ENCODE measurements around the gene SLC22A14. TPM values are rescaled to one million over a fixed set of nuclear protein-coding genes. Genes with fewer than 3 reads are reported as not detected.
A peak's percentile ranks its signal among the peaks of the same experiment; 100 is the strongest.
"Not testable (repeated sequence)": the region's sequence is repeated elsewhere in the genome, so short reads cannot be mapped to it uniquely, and the experiment has no call there.

The SLC22A14 gene, protein sequence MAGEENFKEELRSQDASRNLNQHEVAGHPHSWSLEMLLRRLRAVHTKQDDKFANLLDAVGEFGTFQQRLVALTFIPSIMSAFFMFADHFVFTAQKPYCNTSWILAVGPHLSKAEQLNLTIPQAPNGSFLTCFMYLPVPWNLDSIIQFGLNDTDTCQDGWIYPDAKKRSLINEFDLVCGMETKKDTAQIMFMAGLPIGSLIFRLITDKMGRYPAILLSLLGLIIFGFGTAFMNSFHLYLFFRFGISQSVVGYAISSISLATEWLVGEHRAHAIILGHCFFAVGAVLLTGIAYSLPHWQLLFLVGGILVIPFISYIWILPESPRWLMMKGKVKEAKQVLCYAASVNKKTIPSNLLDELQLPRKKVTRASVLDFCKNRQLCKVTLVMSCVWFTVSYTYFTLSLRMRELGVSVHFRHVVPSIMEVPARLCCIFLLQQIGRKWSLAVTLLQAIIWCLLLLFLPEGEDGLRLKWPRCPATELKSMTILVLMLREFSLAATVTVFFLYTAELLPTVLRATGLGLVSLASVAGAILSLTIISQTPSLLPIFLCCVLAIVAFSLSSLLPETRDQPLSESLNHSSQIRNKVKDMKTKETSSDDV
- total RNA-seq = not detected in 2 replicates

DNA sequence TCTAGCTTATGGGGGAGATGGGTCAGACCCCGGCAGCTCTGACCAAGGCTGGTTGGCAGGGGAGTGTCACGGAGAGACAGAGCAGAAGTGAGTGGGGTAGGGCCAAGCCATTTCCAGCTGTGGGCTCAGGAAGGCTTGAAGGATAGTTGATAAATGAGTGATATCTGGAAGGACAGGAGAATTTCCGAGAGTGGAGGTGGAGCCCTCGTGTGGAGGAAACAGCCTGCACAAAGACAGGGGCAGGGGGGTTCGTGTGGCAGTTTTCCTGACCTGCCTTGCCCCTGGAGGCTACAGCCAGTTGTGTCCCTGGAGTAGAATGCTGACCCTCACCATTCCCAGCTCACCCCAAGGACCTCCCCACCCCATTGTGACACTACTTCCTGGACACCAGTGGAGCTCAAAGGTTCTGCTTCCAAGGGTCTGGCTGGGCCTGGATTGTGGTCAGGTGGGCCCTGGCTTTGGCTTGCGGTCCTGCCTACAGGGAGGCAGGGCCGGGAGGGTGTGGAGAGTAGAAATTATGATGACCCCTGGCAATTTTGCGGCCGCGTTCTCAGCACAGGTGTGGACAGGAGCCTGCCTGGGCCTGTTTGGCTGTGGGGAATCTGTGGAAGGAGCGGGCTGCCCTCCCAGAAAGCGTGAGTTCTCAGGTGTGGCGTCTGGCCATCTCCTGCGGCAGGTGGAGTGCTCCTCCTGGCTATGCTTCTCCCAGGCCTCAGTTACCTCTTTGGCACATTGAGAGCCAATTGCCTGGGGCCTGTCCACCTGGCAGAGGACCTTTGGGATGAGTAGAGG lies at the start of gene SLC22A14:
Gene SLC22A14, plus strand, starts transcription at position 400 of the 792 bp plus-strand sequence. CDS start 23,733 bp downstream, outside the sequence.
- H3K4me3 Mint-ChIP-seq = no peak within 1 kb of the TSS
- no peak within 1 kb of the TSS for H3K27ac Mint-ChIP-seq
- no peaks in the 10 kb centered on the region for H3K9me3 Mint-ChIP-seq
- no peak for DNase-seq (ENCODE audit: low spot score)
- H3K36me3 Mint-ChIP-seq (ENCODE audit: low read depth) = no peaks in the 10 kb centered on the region
- no peaks in the 10 kb centered on the region for H3K4me1 Mint-ChIP-seq (ENCODE audit: low read depth)
- H3K27me3 Mint-ChIP-seq (ENCODE audit: insufficient read depth) = no peaks in the 10 kb centered on the region
- intact Hi-C loops (cut with micrococcal nuclease) = no loop called here

DNA sequence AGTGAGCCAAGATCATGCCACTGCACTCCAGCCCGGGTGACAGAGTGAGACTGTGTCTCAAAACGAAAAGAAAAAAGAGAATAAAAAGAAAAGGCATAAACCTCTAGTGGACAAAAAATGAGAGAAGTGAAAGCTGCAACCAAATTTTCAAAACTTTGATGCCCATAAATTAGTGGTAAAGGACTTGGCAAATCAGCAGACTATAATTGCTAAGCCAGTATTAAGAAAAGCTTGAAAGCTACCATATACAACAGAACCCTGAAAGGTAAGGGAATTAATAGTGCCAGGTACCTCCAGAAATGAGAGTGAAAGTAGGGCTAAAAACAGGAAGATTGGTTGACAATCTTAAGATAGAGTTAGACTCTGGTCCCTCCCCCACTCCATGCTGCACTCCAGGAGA lies 49.4 kb upstream of the SLC22A14 start:
- H3K9me3 Mint-ChIP-seq = peaks cover 6% of the 10 kb centered on the region

DNA sequence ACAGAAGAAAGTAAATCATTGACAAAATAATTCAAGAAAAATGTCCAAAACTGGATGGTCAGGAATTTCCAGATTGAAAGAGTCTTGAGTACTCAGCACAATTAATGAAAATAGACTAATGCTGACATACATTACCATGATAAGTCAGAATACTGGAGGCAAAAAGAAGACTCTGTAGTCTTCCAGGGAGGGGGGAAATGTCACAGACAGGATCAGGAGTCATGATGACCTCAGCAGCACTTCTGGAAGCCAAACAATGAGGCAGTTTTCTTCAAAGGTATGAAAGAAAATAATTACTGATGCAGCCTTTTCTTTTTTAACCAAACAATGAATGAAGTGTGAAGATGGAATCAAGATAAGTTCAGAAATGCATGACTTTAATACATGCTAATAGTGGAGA lies 46.6 kb upstream of the SLC22A14 start:
- peaks cover 19% of the 10 kb centered on the region for H3K9me3 Mint-ChIP-seq
- no peaks in the 10 kb centered on the region for H3K27me3 Mint-ChIP-seq (ENCODE audit: insufficient read depth)
- DNase-seq (ENCODE audit: low spot score) = no peak
- no peaks in the 10 kb centered on the region for H3K4me1 Mint-ChIP-seq (ENCODE audit: low read depth)
- no peak overlapping the region for H3K4me3 Mint-ChIP-seq
- intact Hi-C loops (cut with micrococcal nuclease) = no loop called here
- H3K27ac Mint-ChIP-seq = no peak overlapping the region
- H3K36me3 Mint-ChIP-seq (ENCODE audit: low read depth) = peaks cover 70% of the 10 kb centered on the region

More for the DNA sequence above, 49.4 kb upstream of the SLC22A14 start:
- Mint-ChIP-seq H3K4me3 (no peak overlapping the region), H3K27me3 (ENCODE audit: insufficient read depth) (no peaks in the 10 kb centered on the region), H3K36me3 (ENCODE audit: low read depth) (peaks cover 57% of the 10 kb centered on the region), H3K27ac (no peak overlapping the region), H3K4me1 (ENCODE audit: low read depth) (no peaks in the 10 kb centered on the region)
- intact Hi-C loops (cut with micrococcal nuclease) = no loop called here
- no peak for DNase-seq (ENCODE audit: low spot score)

DNA sequence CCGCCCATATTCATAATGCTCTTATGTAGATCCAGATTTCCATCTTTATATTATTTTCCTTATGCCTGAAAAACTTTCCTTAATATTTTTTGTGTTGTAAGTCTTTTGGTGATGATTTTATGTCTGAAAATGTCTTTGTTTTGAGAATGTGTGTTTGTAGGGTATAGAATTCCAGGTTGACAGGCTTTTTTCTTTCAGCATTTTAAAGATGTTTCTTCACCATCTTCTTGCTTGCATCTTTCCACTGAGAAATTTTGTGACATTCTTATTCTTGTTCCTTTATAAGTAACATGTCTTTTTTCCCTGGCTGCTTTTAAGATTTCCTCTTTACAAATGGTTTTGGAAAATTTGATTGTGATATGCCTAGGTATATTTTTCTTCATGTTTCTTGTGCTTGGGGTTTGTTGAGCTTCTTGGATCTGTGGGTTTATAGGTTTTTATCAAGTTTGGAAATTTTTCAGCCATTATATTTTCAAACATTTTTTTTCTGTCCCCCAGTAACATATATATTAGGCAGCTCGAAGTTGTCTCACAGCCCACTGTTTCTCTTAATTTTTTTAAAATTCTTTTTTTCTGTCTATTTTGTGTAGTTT lies 43.6 kb upstream of the SLC22A14 start:
- Mint-ChIP-seq H3K4me3 (no peak overlapping the region), H3K27ac (no peak overlapping the region), H3K27me3 (ENCODE audit: insufficient read depth) (no peaks in the 10 kb centered on the region), H3K4me1 (ENCODE audit: low read depth) (no peaks in the 10 kb centered on the region), H3K36me3 (ENCODE audit: low read depth) (peaks cover 62% of the 10 kb centered on the region), H3K9me3 (peaks cover 19% of the 10 kb centered on the region)
- no peak for DNase-seq (ENCODE audit: low spot score)
- intact Hi-C loops (cut with micrococcal nuclease) = no loop called here

DNA sequence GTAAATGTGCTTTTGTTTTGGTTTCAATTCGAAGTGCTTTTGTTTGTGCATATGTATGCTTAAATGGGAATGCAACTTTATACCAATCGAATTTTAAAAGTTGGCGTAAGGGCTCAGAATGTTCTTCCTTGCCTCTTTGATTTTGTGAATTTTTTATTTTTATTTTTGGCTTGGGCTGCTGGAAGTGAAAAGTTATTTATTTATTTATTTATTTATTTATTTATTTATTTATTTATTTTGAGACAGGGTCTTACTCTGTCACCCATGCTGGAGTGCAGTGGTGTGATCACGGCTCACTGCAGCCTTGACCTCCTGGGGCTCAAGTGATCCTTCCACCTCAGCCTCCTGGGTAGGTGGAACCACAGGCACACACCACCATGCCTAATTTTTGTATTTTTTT lies 39.3 kb upstream of the SLC22A14 start:
- H3K27ac Mint-ChIP-seq; intact Hi-C loops (cut with micrococcal nuclease); H3K27me3 Mint-ChIP-seq (ENCODE audit: insufficient read depth); H3K4me1 Mint-ChIP-seq (ENCODE audit: low read depth); H3K4me3 Mint-ChIP-seq; DNase-seq (ENCODE audit: low spot score): not testable (repeated sequence)
- peaks cover 12% of the 10 kb centered on the region for H3K9me3 Mint-ChIP-seq
- peaks cover 40% of the 10 kb centered on the region for H3K36me3 Mint-ChIP-seq (ENCODE audit: low read depth)

DNA sequence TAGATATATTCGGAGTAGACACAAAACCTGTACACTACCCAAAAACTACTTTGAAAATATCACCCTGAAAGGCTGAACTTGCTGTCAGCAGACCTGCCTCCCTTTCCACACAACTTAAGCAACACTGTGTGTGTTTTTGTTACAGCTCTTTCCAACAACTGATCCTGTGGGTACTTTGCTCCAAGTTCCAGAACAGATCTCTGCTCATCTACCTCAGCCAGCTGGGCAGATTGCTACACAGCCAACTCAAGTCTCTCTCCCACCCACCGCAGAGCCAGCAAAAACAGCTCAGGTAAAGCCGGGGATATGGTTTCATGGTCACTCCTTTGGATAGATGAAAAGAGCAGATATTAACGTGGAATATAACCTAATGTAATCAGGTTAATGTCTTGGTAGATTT lies 36.2 kb upstream of the SLC22A14 start:
- H3K9me3 Mint-ChIP-seq = no peaks in the 10 kb centered on the region
- H3K4me1 Mint-ChIP-seq (ENCODE audit: low read depth) = peaks cover 8% of the 10 kb centered on the region

DNA sequence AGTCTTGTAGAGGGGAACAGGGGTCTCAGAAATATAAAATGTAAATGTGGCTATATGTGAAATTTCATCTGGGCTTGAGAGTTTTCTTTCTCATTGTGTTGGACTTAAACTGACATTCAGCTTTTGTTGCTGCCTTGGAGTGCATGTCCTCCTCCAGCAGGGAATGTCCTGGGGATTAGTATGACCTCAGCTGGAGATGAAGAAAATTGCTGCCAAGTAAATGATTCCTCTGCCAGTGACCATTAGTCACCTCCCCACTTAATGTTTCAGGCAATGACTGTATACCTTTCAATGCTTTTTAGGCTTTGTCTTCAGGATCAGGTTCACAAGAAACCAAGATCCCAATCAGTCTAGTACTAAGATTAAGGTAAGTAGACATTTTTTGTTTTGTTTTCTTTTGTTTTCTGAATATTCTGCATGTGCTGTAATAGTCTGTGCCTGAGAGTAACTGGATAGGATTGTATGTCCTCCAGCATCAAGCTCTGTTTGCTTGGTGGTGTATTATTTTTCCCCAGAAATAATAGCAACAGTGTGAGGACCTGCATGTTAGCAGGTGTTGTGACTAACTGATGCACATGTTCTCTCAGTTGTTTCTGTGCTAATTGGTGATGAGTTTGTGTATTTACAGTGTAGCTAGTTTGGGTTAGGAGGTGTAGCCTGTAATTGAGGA lies 34.6 kb upstream of the SLC22A14 start:
- no peak overlapping the region for H3K27ac Mint-ChIP-seq
- H3K36me3 Mint-ChIP-seq (ENCODE audit: low read depth) = peaks cover 40% of the 10 kb centered on the region
- no peak for DNase-seq (ENCODE audit: low spot score)
- H3K9me3 Mint-ChIP-seq = no peaks in the 10 kb centered on the region
- H3K4me3 Mint-ChIP-seq = no peak overlapping the region
- peaks cover 8% of the 10 kb centered on the region for H3K4me1 Mint-ChIP-seq (ENCODE audit: low read depth)
- no peaks in the 10 kb centered on the region for H3K27me3 Mint-ChIP-seq (ENCODE audit: insufficient read depth)
- intact Hi-C loops (cut with micrococcal nuclease) = no loop called here

More for the DNA sequence above, 36.2 kb upstream of the SLC22A14 start:
- peaks cover 27% of the 10 kb centered on the region for H3K36me3 Mint-ChIP-seq (ENCODE audit: low read depth)
- no peaks in the 10 kb centered on the region for H3K27me3 Mint-ChIP-seq (ENCODE audit: insufficient read depth)
- intact Hi-C loops (cut with micrococcal nuclease) = no loop called here
- H3K27ac Mint-ChIP-seq = peak overlapping the region; percentile 32
- no peak for DNase-seq (ENCODE audit: low spot score)
- no peak overlapping the region for H3K4me3 Mint-ChIP-seq

DNA sequence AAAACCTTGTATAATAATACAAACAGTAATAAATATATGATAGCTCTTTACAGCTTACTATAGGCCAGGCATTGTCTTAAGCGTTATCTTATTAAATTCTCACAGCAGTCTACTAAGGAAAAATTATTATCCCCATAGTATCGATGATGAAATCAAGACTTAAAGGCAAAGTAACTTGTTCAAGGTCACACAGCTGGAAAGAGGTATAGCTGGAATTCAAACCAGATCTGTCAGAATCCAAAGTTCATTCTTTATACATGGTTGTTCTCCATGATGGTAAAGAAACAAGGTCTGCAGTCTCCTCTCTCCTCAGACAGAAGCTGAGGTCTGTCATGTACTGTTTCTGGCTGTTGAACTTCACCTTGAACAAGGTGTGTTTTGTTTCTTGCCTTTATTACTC lies 31.9 kb upstream of the SLC22A14 start:
- intact Hi-C loops (cut with micrococcal nuclease) = loop anchor here (5.0 kb wide), 1 partner anchor 133 kb away; no protein-coding TSS in a partner anchor
- no peak for DNase-seq (ENCODE audit: low spot score)
- no peak overlapping the region for H3K27ac Mint-ChIP-seq
- no peak overlapping the region for H3K4me3 Mint-ChIP-seq
- no peaks in the 10 kb centered on the region for H3K27me3 Mint-ChIP-seq (ENCODE audit: insufficient read depth)
- peaks cover 52% of the 10 kb centered on the region for H3K36me3 Mint-ChIP-seq (ENCODE audit: low read depth)
- H3K4me1 Mint-ChIP-seq (ENCODE audit: low read depth) = peaks cover 10% of the 10 kb centered on the region
- H3K9me3 Mint-ChIP-seq = no peaks in the 10 kb centered on the region

DNA sequence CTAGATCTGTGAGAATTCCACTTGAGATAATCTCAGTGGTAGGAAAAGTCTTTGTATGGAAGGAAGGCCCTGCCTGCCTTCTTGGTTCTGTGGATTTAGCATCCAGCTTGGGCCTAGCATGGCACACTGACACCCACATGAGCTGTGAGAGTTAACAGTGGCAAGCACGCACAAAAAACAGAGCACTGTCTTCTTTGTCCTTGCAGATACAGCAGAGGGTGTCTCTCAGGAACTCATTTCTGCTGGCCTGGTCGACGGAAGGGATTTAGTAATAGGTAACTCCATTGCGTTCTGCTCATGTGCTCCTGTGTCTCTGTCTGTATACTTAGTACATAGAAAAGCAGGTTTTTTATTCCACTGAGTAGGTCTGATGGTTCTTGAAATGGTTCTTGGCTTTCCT lies 30.9 kb upstream of the SLC22A14 start:
- Mint-ChIP-seq H3K36me3 (ENCODE audit: low read depth) (peaks cover 51% of the 10 kb centered on the region), H3K27ac (no peak overlapping the region), H3K4me1 (ENCODE audit: low read depth) (peaks cover 13% of the 10 kb centered on the region), H3K9me3 (no peaks in the 10 kb centered on the region), H3K4me3 (no peak overlapping the region), H3K27me3 (ENCODE audit: insufficient read depth) (no peaks in the 10 kb centered on the region)
- no peak for DNase-seq (ENCODE audit: low spot score)
- intact Hi-C loops (cut with micrococcal nuclease) = loop anchor here (5.0 kb wide), 1 partner anchor 134 kb away; no protein-coding TSS in a partner anchor

DNA sequence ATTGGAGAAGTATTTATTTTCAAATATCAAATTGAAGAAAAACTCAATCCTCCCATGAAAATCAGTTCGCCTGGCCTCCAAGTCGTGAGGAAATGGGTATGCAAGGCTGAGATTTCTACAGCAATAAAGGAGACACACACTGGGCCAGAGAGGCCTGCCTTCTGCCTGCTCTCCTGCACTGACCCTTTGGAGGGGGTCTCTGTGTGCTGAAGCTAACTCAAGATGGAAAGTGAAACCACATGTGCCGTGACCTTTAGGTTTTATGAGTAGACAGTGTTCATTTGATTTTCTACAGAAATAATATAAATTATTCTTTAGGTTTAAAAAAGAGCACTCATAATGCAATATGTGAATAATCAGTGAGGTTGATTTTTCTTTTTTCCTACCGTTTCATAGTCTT lies 28.4 kb upstream of the SLC22A14 start:
- H3K27ac Mint-ChIP-seq = no peak overlapping the region

DNA sequence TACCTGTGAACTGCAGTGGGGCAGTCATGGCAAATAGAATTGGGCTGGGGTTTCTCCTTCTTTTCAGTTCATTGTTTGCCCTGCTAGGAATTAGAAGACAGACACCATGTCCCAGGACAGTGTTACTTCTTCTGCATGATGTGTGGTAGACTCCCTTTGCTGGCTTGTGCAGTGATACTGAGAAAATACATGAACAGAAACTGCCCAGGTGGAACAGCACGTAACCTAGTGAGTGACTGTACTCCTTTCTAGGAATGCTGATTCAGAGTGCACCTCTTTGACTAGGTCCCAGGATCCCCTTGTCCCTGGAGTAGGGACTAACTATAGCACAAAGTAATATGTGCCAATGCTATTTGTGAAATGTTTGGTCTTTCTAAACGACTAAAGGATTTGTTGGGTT lies 27.2 kb upstream of the SLC22A14 start:
- intact Hi-C loops (cut with micrococcal nuclease) = loop anchor here (5.0 kb wide), 2 partner anchors 118 to 138 kb away; partner anchors contain the start of genes ACAA1 and MYD88
- Mint-ChIP-seq H3K9me3 (no peaks in the 10 kb centered on the region), H3K4me3 (no peak overlapping the region), H3K4me1 (ENCODE audit: low read depth) (peaks cover 17% of the 10 kb centered on the region), H3K27ac (no peak overlapping the region), H3K36me3 (ENCODE audit: low read depth) (peaks cover 52% of the 10 kb centered on the region), H3K27me3 (ENCODE audit: insufficient read depth) (no peaks in the 10 kb centered on the region)
- no peak for DNase-seq (ENCODE audit: low spot score)

More for the DNA sequence above, 28.4 kb upstream of the SLC22A14 start:
- Mint-ChIP-seq H3K9me3 (no peaks in the 10 kb centered on the region), H3K36me3 (ENCODE audit: low read depth) (peaks cover 53% of the 10 kb centered on the region), H3K27me3 (ENCODE audit: insufficient read depth) (no peaks in the 10 kb centered on the region), H3K4me3 (no peak overlapping the region), H3K4me1 (ENCODE audit: low read depth) (peaks cover 11% of the 10 kb centered on the region)
- intact Hi-C loops (cut with micrococcal nuclease) = loop anchor here (5.0 kb wide), 1 partner anchor 136 kb away; no protein-coding TSS in a partner anchor
- no peak for DNase-seq (ENCODE audit: low spot score)

DNA sequence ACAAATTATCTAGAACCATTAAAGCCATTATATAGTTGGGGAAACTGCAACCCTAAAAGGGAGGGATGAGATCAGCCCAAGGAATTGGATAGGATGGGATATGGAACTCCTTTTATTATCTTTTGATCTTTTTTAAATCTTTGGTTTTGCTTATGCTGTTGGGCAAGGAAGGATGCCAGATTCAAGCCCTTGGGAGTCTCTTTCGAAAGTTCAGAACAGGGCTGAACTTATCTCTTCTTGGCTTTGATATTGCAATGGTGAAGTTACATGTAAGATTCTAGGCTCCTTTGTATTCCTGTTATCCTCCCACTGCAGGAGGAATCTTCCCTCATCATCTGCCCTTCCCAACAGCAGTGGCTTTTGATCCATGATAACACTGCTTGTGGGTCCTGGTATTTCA lies 26.5 kb upstream of the SLC22A14 start:
- Mint-ChIP-seq H3K27me3 (ENCODE audit: insufficient read depth) (no peaks in the 10 kb centered on the region), H3K4me1 (ENCODE audit: low read depth) (peaks cover 23% of the 10 kb centered on the region), H3K9me3 (no peaks in the 10 kb centered on the region), H3K27ac (no peak overlapping the region), H3K36me3 (ENCODE audit: low read depth) (peaks cover 51% of the 10 kb centered on the region), H3K4me3 (no peak overlapping the region)
- intact Hi-C loops (cut with micrococcal nuclease) = loop anchor here (5.0 kb wide), 1 partner anchor 118 kb away; the partner anchor contains the start of genes ACAA1 and MYD88
- no peak for DNase-seq (ENCODE audit: low spot score)

Data from activated T-helper 1 cell treated with anti-CD3 and anti-CD28 coated beads, Interleukin-12 subunit alpha, Interleukin-12 subunit beta, Interleukin-2, Interleukin-4 antibody, amounts not matched to agents 30 ng/mL and 10 ng/mL and 1 ng/mL, durations not matched to agents 14 hours and 24 hours and 36 hours (primary cell).